ENCODE measurements around the gene DCBLD2.
"Not testable (repeated sequence)": the region's sequence is repeated elsewhere in the genome, so short reads cannot be mapped to it uniquely, and the experiment has no call there.

DCBLD2 gene

GRCh38 chr3:98890181-98890835 lies 11.2 kb downstream of the DCBLD2 start:
- no peak overlapping the region for H3K9ac ChIP-seq (ENCODE audit: low read depth, low read length)
- H3K4me2 ChIP-seq (ENCODE audit: low read length): peak overlapping the region; percentile 55
- H3K27me3 ChIP-seq (ENCODE audit: control insufficient read depth, insufficient read depth, low read length): no peaks in the 10 kb centered on the region
- H3K4me1 ChIP-seq (ENCODE audit: control insufficient read depth, insufficient read depth, low read length): peaks cover 98% of the 10 kb centered on the region
- peaks cover 54% of the 10 kb centered on the region for H3K36me3 ChIP-seq (ENCODE audit: insufficient read depth, low read length)
- H3K9me3 ChIP-seq (replicated peaks; ENCODE audit: low read length): no peaks in the 10 kb centered on the region
- H3K4me3 ChIP-seq (ENCODE audit: low read length): peak overlapping the region; percentile 2

DNA sequence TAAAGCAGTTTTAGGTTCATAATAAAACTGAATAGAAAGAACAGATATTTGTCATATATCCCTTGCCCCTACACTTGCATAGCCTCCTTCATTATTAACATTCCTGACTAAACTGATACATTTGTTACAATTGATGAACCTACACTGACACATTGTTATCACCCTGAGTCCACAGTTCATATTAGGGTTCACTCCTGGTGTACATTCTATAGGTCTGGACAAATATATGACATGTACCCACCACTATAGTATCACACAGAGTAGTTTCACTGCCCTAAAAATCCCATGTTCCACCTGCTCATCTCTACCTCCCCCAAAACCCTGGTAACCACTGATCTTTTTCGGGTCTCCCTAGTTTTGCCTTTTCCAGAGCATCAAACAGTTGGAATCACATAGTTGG lies 13.8 kb downstream of the DCBLD2 start:
- peak overlapping the region; percentile 15 for H3K4me3 ChIP-seq (ENCODE audit: low read length)
- peaks cover 96% of the 10 kb centered on the region for H3K4me1 ChIP-seq (ENCODE audit: control insufficient read depth, insufficient read depth, low read length)
- H3K36me3 ChIP-seq (ENCODE audit: insufficient read depth, low read length): peaks cover 49% of the 10 kb centered on the region

DNA sequence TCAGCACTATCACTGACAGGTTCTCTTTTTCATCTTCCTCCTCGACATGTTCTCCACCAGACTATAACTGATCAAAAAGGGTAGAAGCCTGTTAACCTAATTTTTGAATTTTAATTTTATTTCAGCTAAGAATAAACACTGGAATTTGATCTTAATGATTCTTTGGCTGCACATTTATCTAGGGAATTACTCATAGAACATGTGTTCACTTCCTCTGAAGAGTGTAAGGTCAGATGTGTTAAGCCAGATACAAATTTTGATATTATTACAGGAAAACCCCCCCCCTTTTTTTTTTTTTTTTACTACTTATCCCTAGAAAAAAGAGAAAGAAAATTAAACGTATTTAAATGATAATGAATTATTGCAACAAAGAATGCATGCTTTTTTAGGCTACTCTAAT lies 15.0 kb downstream of the DCBLD2 start:
- peaks cover 85% of the 10 kb centered on the region for H3K4me1 ChIP-seq (ENCODE audit: control insufficient read depth, insufficient read depth, low read length)
- peak overlapping the region; percentile 34 for H3K4me3 ChIP-seq (ENCODE audit: low read length)
- H3K9ac ChIP-seq (ENCODE audit: low read depth, low read length): peak overlapping the region; percentile 9
- H3K4me2 ChIP-seq (ENCODE audit: low read length): peak overlapping the region; percentile 66
- H3K36me3 ChIP-seq (ENCODE audit: insufficient read depth, low read length): peaks cover 47% of the 10 kb centered on the region
- no peaks in the 10 kb centered on the region for H3K27me3 ChIP-seq (ENCODE audit: control insufficient read depth, insufficient read depth, low read length)
- H3K9me3 ChIP-seq (replicated peaks; ENCODE audit: low read length): no peaks in the 10 kb centered on the region

More for the DNA sequence above, 13.8 kb downstream of the DCBLD2 start:
- Histone ChIP-seq H3K9me3 (replicated peaks; ENCODE audit: low read length) (no peaks in the 10 kb centered on the region), H3K4me2 (ENCODE audit: low read length) (peak overlapping the region; percentile 55), H3K27me3 (ENCODE audit: control insufficient read depth, insufficient read depth, low read length) (no peaks in the 10 kb centered on the region), H3K9ac (ENCODE audit: low read depth, low read length) (no peak overlapping the region)

DNA sequence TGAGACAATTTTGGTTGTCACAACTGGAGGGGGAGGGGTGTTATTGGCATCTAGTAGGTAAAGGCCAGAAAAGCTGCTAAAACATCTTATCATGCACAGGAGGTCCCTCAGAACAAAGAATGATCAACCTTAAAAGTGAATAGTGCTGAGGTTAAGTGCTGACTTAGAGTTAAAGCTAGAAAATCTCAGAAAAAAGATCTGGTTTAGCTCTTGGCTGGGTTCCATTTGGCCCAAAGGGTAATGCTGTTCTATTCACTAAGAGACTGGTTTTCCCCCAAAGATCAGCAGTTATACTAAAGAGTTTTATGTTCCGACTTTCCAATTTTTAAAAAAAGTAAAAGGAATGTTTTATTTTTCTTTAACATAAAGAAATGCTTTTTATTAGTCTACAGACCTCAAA lies 15.6 kb downstream of the DCBLD2 start:
- Histone ChIP-seq H3K27me3 (ENCODE audit: control insufficient read depth, insufficient read depth, low read length) (no peaks in the 10 kb centered on the region), H3K4me3 (ENCODE audit: low read length) (peak overlapping the region; percentile 32), H3K9me3 (replicated peaks; ENCODE audit: low read length) (no peaks in the 10 kb centered on the region), H3K4me2 (ENCODE audit: low read length) (peak overlapping the region; percentile 66), H3K9ac (ENCODE audit: low read depth, low read length) (no peak overlapping the region), H3K4me1 (ENCODE audit: control insufficient read depth, insufficient read depth, low read length) (peaks cover 78% of the 10 kb centered on the region), H3K36me3 (ENCODE audit: insufficient read depth, low read length) (peaks cover 48% of the 10 kb centered on the region)

GRCh38 chr3:98884675-98885371 lies 16.7 kb downstream of the DCBLD2 start:
- peaks cover 68% of the 10 kb centered on the region for H3K4me1 ChIP-seq (ENCODE audit: control insufficient read depth, insufficient read depth, low read length)
- H3K9ac ChIP-seq (ENCODE audit: low read depth, low read length): peak overlapping the region; percentile 53
- peaks cover 50% of the 10 kb centered on the region for H3K36me3 ChIP-seq (ENCODE audit: insufficient read depth, low read length)
- H3K4me3 ChIP-seq (ENCODE audit: low read length): peak overlapping the region; percentile 32
- H3K27me3 ChIP-seq (ENCODE audit: control insufficient read depth, insufficient read depth, low read length): no peaks in the 10 kb centered on the region
- H3K4me2 ChIP-seq (ENCODE audit: low read length): peak overlapping the region; percentile 66
- H3K9me3 ChIP-seq (replicated peaks; ENCODE audit: low read length): no peaks in the 10 kb centered on the region

DNA sequence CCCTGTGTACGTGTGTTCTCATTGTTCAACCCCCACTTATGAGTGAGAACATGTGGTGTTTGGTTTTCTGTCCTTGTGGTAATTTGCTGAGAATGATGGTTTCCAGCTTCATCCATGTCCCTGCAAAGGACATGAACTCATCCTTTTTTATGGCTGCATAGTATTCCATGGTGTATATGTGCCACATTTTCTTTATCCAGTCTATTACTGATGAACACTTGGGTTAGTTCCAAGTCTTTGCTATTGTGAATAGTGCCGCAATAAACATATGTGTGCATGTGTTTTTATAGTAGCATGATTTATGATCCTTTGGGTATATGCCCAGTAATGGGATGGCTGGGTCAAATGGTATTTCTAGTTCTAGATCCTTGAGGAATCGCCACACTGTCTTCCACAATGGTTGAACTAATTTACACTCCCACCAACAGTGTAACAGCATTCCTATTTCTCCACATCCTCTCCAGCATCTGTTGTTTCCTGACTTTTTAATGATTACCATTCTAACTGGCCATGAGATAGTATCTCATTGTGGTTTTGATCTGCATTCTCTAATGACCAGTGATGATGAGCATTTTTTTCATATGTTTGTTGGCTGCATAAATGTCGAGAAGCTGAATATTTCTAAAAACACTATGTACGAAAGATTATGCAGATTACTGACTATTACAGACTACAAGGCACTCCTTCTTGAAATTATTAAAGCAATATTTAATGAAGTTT lies 18.7 kb downstream of the DCBLD2 start:
- H3K27me3 ChIP-seq (ENCODE audit: control insufficient read depth, insufficient read depth, low read length); H3K4me3 ChIP-seq (ENCODE audit: low read length); H3K9ac ChIP-seq (ENCODE audit: low read depth, low read length); H3K4me2 ChIP-seq (ENCODE audit: low read length); H3K9me3 ChIP-seq (replicated peaks; ENCODE audit: low read length): not testable (repeated sequence)
- H3K4me1 ChIP-seq (ENCODE audit: control insufficient read depth, insufficient read depth, low read length): peaks cover 49% of the 10 kb centered on the region
- H3K36me3 ChIP-seq (ENCODE audit: insufficient read depth, low read length): peaks cover 52% of the 10 kb centered on the region

DNA sequence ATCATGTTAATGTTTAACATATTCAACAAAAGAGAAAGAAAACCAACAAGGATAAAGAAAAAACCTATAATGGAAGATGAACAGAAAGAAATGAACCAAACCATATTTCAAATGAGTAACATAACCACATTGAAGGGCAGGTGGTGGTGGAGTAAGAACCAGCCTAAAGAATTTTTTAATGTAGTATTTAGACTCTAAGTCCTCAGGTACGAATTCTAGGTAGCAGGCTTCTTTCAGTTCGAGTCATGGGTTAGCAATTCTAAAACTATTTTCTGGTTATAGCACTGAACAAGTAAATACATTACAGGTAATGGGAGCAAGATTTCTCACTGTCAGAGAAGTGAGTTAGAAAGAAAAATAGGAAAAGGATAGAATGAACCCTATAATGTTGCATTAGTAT lies 24.4 kb downstream of the DCBLD2 start:
- no peak overlapping the region for H3K4me3 ChIP-seq (ENCODE audit: low read length)

GRCh38 chr3:98875535-98875934 lies 26.0 kb downstream of the DCBLD2 start:
- H3K4me1 ChIP-seq (ENCODE audit: control insufficient read depth, insufficient read depth, low read length): peaks cover 3% of the 10 kb centered on the region
- peaks cover 94% of the 10 kb centered on the region for H3K36me3 ChIP-seq (ENCODE audit: insufficient read depth, low read length)
- no peaks in the 10 kb centered on the region for H3K27me3 ChIP-seq (ENCODE audit: control insufficient read depth, insufficient read depth, low read length)
- H3K9ac ChIP-seq (ENCODE audit: low read depth, low read length): no peak overlapping the region
- no peak overlapping the region for H3K4me2 ChIP-seq (ENCODE audit: low read length)
- no peak overlapping the region for H3K4me3 ChIP-seq (ENCODE audit: low read length)
- no peaks in the 10 kb centered on the region for H3K9me3 ChIP-seq (replicated peaks; ENCODE audit: low read length)

More for the DNA sequence above, 24.4 kb downstream of the DCBLD2 start:
- H3K4me2 ChIP-seq (ENCODE audit: low read length): no peak overlapping the region
- H3K4me1 ChIP-seq (ENCODE audit: control insufficient read depth, insufficient read depth, low read length): peaks cover 3% of the 10 kb centered on the region
- H3K27me3 ChIP-seq (ENCODE audit: control insufficient read depth, insufficient read depth, low read length): no peaks in the 10 kb centered on the region
- peaks cover 94% of the 10 kb centered on the region for H3K36me3 ChIP-seq (ENCODE audit: insufficient read depth, low read length)
- no peaks in the 10 kb centered on the region for H3K9me3 ChIP-seq (replicated peaks; ENCODE audit: low read length)
- no peak overlapping the region for H3K9ac ChIP-seq (ENCODE audit: low read depth, low read length)

- Histone ChIP-seq H3K9me3 (replicated peaks; ENCODE audit: low read length) (no peaks in the 10 kb centered on the region), H3K27me3 (ENCODE audit: control insufficient read depth, insufficient read depth, low read length) (no peaks in the 10 kb centered on the region), H3K4me2 (ENCODE audit: low read length) (no peak overlapping the region), H3K4me3 (ENCODE audit: low read length) (no peak overlapping the region), H3K9ac (ENCODE audit: low read depth, low read length) (no peak overlapping the region), H3K4me1 (ENCODE audit: control insufficient read depth, insufficient read depth, low read length) (peaks cover 3% of the 10 kb centered on the region), H3K36me3 (ENCODE audit: insufficient read depth, low read length) (peaks cover 93% of the 10 kb centered on the region)
Observed at GRCh38 chr3:98874602-98875249, 26.8 kb downstream of the DCBLD2 start.

DNA sequence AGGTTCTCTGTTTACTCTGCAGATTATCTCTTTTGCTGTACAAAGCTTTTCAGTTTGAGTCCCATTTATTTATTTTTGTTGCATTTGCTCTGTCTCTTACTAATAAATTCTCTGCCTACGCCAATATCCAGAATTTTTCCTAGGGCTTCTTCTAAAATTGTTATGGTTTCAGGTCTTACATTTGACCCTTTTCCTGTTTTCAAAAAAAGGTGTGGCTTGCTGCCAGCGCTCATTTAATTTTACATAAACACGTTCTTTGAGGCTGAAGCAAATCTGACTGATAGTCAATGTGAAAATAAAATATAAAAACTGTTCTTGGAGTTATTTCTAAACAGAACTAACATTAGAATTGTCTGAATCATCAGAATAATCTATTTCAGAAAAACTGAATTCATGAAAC lies 32.1 kb downstream of the DCBLD2 start:
- no peak overlapping the region for H3K4me3 ChIP-seq (ENCODE audit: low read length)
- no peak overlapping the region for H3K4me2 ChIP-seq (ENCODE audit: low read length)
- no peaks in the 10 kb centered on the region for H3K27me3 ChIP-seq (ENCODE audit: control insufficient read depth, insufficient read depth, low read length)
- no peaks in the 10 kb centered on the region for H3K9me3 ChIP-seq (replicated peaks; ENCODE audit: low read length)
- H3K4me1 ChIP-seq (ENCODE audit: control insufficient read depth, insufficient read depth, low read length): peaks cover 3% of the 10 kb centered on the region
- no peak overlapping the region for H3K9ac ChIP-seq (ENCODE audit: low read depth, low read length)
- H3K36me3 ChIP-seq (ENCODE audit: insufficient read depth, low read length): peaks cover 65% of the 10 kb centered on the region

DNA sequence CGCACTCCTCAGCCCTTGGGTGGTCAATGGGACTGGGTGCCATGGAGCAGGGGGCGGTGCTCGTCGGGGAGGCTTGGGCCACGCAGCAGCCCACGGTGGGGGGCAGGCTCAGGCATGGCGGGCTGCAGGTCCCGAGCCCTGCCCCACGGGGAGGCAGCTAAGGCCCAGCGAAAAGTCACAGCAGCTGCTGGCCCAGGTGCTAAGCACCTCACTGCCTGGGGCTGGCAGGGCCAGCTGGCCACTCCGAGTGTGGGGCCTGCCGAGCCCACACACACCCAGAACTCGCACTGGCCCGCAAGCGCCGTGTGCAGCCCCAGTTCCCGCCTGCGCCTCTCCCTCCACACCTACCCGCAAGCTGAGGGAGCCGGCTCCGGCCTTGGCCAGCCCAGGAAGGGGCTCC lies 43.5 kb downstream of the DCBLD2 start:
- Histone ChIP-seq H3K36me3 (ENCODE audit: insufficient read depth, low read length) (peaks cover 50% of the 10 kb centered on the region), H3K4me1 (ENCODE audit: control insufficient read depth, insufficient read depth, low read length) (peaks cover 27% of the 10 kb centered on the region)
- not testable (repeated sequence) for H3K4me3 ChIP-seq (ENCODE audit: low read length); H3K4me2 ChIP-seq (ENCODE audit: low read length); H3K9ac ChIP-seq (ENCODE audit: low read depth, low read length); H3K27me3 ChIP-seq (ENCODE audit: control insufficient read depth, insufficient read depth, low read length); H3K9me3 ChIP-seq (replicated peaks; ENCODE audit: low read length)

Measured in skeletal muscle satellite cell (primary cell).